Measurements from ENCODE around the gene SMIM15.

DNA sequence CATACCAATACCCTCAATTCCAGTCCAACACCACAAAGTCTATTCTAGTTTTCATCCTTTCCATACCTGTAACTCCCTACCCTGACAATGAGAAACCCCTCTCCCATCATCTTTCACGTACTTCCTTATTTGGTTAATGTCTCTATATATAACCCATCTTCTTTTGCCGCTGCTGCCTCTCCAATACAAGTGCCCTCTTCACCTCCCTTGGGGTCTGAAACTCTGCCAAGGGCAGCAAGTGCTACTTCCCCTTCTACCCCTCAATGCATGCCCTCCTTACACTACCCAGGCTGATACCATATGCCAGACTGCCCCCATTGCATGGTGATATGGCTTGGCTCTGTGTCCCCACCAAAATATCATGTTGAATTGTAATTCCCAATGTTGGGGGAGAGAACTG is 24.4 kb upstream of the SMIM15 start:
- TF ChIP-seq EZH2 (conservative IDR thresholded peaks at IDR 0.05; ENCODE audit: low read depth, low read length) = no peak
- TF ChIP-seq NFE2L2 (IDR thresholded peaks at IDR 0.05; ENCODE audit: low read length) = no peak
- TF ChIP-seq, protein P1, sequence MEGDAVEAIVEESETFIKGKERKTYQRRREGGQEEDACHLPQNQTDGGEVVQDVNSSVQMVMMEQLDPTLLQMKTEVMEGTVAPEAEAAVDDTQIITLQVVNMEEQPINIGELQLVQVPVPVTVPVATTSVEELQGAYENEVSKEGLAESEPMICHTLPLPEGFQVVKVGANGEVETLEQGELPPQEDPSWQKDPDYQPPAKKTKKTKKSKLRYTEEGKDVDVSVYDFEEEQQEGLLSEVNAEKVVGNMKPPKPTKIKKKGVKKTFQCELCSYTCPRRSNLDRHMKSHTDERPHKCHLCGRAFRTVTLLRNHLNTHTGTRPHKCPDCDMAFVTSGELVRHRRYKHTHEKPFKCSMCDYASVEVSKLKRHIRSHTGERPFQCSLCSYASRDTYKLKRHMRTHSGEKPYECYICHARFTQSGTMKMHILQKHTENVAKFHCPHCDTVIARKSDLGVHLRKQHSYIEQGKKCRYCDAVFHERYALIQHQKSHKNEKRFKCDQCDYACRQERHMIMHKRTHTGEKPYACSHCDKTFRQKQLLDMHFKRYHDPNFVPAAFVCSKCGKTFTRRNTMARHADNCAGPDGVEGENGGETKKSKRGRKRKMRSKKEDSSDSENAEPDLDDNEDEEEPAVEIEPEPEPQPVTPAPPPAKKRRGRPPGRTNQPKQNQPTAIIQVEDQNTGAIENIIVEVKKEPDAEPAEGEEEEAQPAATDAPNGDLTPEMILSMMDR (CRISPR knock-in tag; IDR thresholded peaks at IDR 0.05) = no peak
- TF ChIP-seq SP4 (CRISPR knock-in tag; IDR thresholded peaks at IDR 0.05) = no peak
- TF ChIP-seq NR2C2 (CRISPR knock-in tag; IDR thresholded peaks at IDR 0.05; ENCODE audit: borderline replicate concordance) = no peak
- no peak for TF ChIP-seq CBFB (CRISPR knock-in tag; IDR thresholded peaks at IDR 0.05)
- no peak for TF ChIP-seq SNAI1 (CRISPR knock-in tag; IDR thresholded peaks at IDR 0.05; ENCODE audit: borderline replicate concordance)
- no peak for TF ChIP-seq HOXA5 (CRISPR knock-in tag; IDR thresholded peaks at IDR 0.05)
